Prostate gland (tissue), 2 donors: ENCODE results near the gene CLNK.

Experiments
- POLR2AphosphoS5 ChIP-seq: sonication (generic); formaldehyde crosslinking; IDR thresholded peaks from one replicate; pipeline ENCODE4 v1.6.1; 2017; ENCODE audit warnings: antibody characterized with exemption
- TF ChIP-seq, protein P1 (sequence below), 4 experiments: fragments of 200-600 bp in 2 of 4; fragments of 450-650 bp in 2 of 4; sonication (generic) in 2 of 4; IDR thresholded peaks; 1 replicate in 3 of 4; 2 replicates in 1 of 4; pipeline ENCODE4 v1.5.1; 2016 to 2019; ENCODE audit warnings: antibody characterized with exemption in 4 of 4, mild to moderate bottlenecking in 2 of 4, moderate library complexity in 2 of 4

DNA sequence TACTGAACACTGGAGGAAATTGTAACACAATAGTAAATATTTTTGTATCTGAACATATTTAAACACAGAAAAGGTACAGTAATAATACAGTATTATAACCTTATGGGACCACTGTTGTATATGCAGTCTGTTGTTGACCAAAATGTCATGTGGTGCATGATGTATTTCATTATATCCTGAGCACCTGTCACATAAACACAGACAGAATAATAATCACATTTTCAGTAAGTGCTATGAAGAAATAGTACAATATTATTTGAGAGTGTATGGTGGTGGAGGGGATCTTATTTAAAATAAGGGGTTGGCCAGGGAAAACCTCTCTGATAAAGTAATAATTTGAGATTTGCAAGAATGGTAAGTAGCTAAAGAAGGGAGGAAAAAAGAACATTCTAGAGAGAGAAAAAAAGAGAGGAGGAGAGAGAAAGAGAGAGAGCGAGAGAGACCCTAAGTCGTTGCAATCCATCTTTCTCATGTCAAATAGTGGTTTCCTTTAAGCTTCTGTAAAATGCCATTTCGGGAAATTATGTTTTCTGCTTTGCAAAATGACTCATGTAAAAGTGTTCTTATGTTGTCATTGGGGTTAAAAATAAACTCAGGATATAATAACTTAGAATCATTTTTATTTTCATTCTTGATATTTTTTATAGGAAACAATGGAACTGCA is 19.3 kb upstream of the CLNK start:
- no peak for TF ChIP-seq POLR2AphosphoS5
- TF ChIP-seq, protein P1, sequence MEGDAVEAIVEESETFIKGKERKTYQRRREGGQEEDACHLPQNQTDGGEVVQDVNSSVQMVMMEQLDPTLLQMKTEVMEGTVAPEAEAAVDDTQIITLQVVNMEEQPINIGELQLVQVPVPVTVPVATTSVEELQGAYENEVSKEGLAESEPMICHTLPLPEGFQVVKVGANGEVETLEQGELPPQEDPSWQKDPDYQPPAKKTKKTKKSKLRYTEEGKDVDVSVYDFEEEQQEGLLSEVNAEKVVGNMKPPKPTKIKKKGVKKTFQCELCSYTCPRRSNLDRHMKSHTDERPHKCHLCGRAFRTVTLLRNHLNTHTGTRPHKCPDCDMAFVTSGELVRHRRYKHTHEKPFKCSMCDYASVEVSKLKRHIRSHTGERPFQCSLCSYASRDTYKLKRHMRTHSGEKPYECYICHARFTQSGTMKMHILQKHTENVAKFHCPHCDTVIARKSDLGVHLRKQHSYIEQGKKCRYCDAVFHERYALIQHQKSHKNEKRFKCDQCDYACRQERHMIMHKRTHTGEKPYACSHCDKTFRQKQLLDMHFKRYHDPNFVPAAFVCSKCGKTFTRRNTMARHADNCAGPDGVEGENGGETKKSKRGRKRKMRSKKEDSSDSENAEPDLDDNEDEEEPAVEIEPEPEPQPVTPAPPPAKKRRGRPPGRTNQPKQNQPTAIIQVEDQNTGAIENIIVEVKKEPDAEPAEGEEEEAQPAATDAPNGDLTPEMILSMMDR (IDR thresholded peaks at IDR 0.05) = no peak
